Bone marrow (tissue), 2 donors: ENCODE data around the gene MAST4.
A peak's percentile ranks its signal among the peaks of the same experiment; 100 is the strongest.

Experiments used
- DNase-seq, 2 donors: peaks; one replicate each; lab custom pipeline; 2025; lab: John Stamatoyannopoulos, UW

MAST4 gene

GRCh38 chr5:66595756-66596635, at the start of gene MAST4:
MAST4 (plus strand) TSS chr5:66596393; CDS start chr5:66596656, 263 bp downstream.
- DNase-seq = peak; percentile 36 to 72

- DNase-seq = no peak
Observed at GRCh38 chr5:66546541-66546940, 49.7 kb upstream of the MAST4 start.

- DNase-seq = no peak
Observed at GRCh38 chr5:66551338-66551737, 44.9 kb upstream of the MAST4 start.

- DNase-seq = no peak
Observed at GRCh38 chr5:66551945-66552344, 44.2 kb upstream of the MAST4 start.

GRCh38 chr5:66553368-66553912, 42.8 kb upstream of the MAST4 start:
- no peak for DNase-seq

GRCh38 chr5:66553916-66554575, 42.1 kb upstream of the MAST4 start:
- peak in 1 of 2 donors; percentile 23 for DNase-seq

GRCh38 chr5:66554884-66555283, 41.3 kb upstream of the MAST4 start:
- DNase-seq = no peak

- peak in 1 of 2 donors; percentile 90 for DNase-seq
Observed at GRCh38 chr5:66558560-66558959, 37.6 kb upstream of the MAST4 start.

- DNase-seq = no peak
Observed at GRCh38 chr5:66560371-66560770, 35.8 kb upstream of the MAST4 start.

- no peak for DNase-seq
Observed at GRCh38 chr5:66561256-66561990, 34.8 kb upstream of the MAST4 start.

GRCh38 chr5:66565878-66566277, 30.3 kb upstream of the MAST4 start:
- DNase-seq = peak in 1 of 2 donors; percentile 39

GRCh38 chr5:66567474-66567873, 28.7 kb upstream of the MAST4 start:
- no peak for DNase-seq

- no peak for DNase-seq
Observed at GRCh38 chr5:66570201-66570600, 26.0 kb upstream of the MAST4 start.

GRCh38 chr5:66573733-66574132, 22.5 kb upstream of the MAST4 start:
- no peak for DNase-seq

GRCh38 chr5:66582499-66583165, 13.6 kb upstream of the MAST4 start:
- peak in 1 of 2 donors; percentile 63 for DNase-seq

GRCh38 chr5:66585291-66585690, 10.9 kb upstream of the MAST4 start:
- DNase-seq = no peak

GRCh38 chr5:66587771-66588170, 8.4 kb upstream of the MAST4 start:
- DNase-seq = no peak

- DNase-seq = peak in 1 of 2 donors; percentile 35
Observed at GRCh38 chr5:66596636-66597182, 516 bp downstream of the MAST4 start.

GRCh38 chr5:66597183-66597757, 1.1 kb downstream of the MAST4 start:
- DNase-seq = peak; percentile 15 to 37

- DNase-seq = no peak
Observed at GRCh38 chr5:66602621-66603020, 6.4 kb downstream of the MAST4 start.

GRCh38 chr5:66603164-66603563, 7.0 kb downstream of the MAST4 start:
- DNase-seq = no peak
